Mucosa of stomach (tissue), 1 donor: ENCODE measurements around the gene ADK.

Source experiments
- H3K27me3 ChIP-seq: one replicate; pipeline ENCODE4 v1.7.0; 2013; ENCODE audit warnings: mild to moderate bottlenecking, low read length; ENCODE audit not compliant: control insufficient read depth, insufficient read depth
- H3K36me3 ChIP-seq: one replicate; pipeline ENCODE4 v1.7.0; 2013; ENCODE audit warnings: low read length; ENCODE audit not compliant: control insufficient read depth, insufficient read depth
- H3K4me1 ChIP-seq: one replicate; pipeline ENCODE4 v1.7.0; 2013; ENCODE audit warnings: mild to moderate bottlenecking, low read length; ENCODE audit not compliant: control insufficient read depth, insufficient read depth
- H3K4me3 ChIP-seq: one replicate; pipeline ENCODE4 v1.7.0; 2013; ENCODE audit warnings: low read length
- H3K9ac ChIP-seq: one replicate; pipeline ENCODE4 v1.7.0; 2013; ENCODE audit warnings: mild to moderate bottlenecking, low read length, moderate library complexity
- H3K9me3 ChIP-seq: one replicate; pipeline ENCODE4 v1.7.0; 2013; ENCODE audit warnings: mild to moderate bottlenecking, low read length, moderate library complexity; ENCODE audit not compliant: control insufficient read depth
- donor health status: Pancreatic carcinoma.

Gene ADK

GRCh38 chr10:74637685-74638084 lies 486.7 kb downstream of the ADK start:
- no peaks in the 10 kb centered on the region for H3K27me3 ChIP-seq
- no peaks in the 10 kb centered on the region for H3K36me3 ChIP-seq
- H3K4me1 ChIP-seq, result no peaks in the 10 kb centered on the region
- H3K4me3 ChIP-seq, result no peak overlapping the region
- no peak overlapping the region for H3K9ac ChIP-seq
- H3K9me3 ChIP-seq, result no peaks in the 10 kb centered on the region

- no peak overlapping the region for H3K4me3 ChIP-seq
- H3K9me3 ChIP-seq, result no peaks in the 10 kb centered on the region
- H3K36me3 ChIP-seq, result no peaks in the 10 kb centered on the region
- H3K4me1 ChIP-seq, result no peaks in the 10 kb centered on the region
- no peak overlapping the region for H3K9ac ChIP-seq
- no peaks in the 10 kb centered on the region for H3K27me3 ChIP-seq
Measured at GRCh38 chr10:74640134-74640921, 489.3 kb downstream of the ADK start.

- no peaks in the 10 kb centered on the region for H3K27me3 ChIP-seq
- no peak overlapping the region for H3K4me3 ChIP-seq
- H3K9ac ChIP-seq, result no peak overlapping the region
- H3K9me3 ChIP-seq, result no peaks in the 10 kb centered on the region
- H3K36me3 ChIP-seq, result no peaks in the 10 kb centered on the region
- no peaks in the 10 kb centered on the region for H3K4me1 ChIP-seq
Measured at GRCh38 chr10:74641659-74642058, 490.6 kb downstream of the ADK start.

- H3K9ac ChIP-seq, result no peak overlapping the region
- no peaks in the 10 kb centered on the region for H3K9me3 ChIP-seq
- H3K36me3 ChIP-seq, result no peaks in the 10 kb centered on the region
- no peaks in the 10 kb centered on the region for H3K4me1 ChIP-seq
- no peak overlapping the region for H3K4me3 ChIP-seq
- no peaks in the 10 kb centered on the region for H3K27me3 ChIP-seq
Measured at GRCh38 chr10:74642901-74643595, 492.0 kb downstream of the ADK start.

GRCh38 chr10:74643596-74643975 lies 492.6 kb downstream of the ADK start:
- Histone ChIP-seq H3K4me3 (no peak overlapping the region), H3K36me3 (no peaks in the 10 kb centered on the region), H3K27me3 (no peaks in the 10 kb centered on the region), H3K4me1 (no peaks in the 10 kb centered on the region), H3K9me3 (no peaks in the 10 kb centered on the region), H3K9ac (no peak overlapping the region)

GRCh38 chr10:74644738-74645137 lies 493.7 kb downstream of the ADK start:
- no peaks in the 10 kb centered on the region for H3K27me3 ChIP-seq
- no peaks in the 10 kb centered on the region for H3K36me3 ChIP-seq
- H3K9me3 ChIP-seq, result no peaks in the 10 kb centered on the region
- no peaks in the 10 kb centered on the region for H3K4me1 ChIP-seq
- H3K9ac ChIP-seq, result no peak overlapping the region
- no peak overlapping the region for H3K4me3 ChIP-seq

GRCh38 chr10:74645692-74646091 lies 494.7 kb downstream of the ADK start:
- Histone ChIP-seq H3K9ac (no peak overlapping the region), H3K4me1 (no peaks in the 10 kb centered on the region), H3K4me3 (no peak overlapping the region), H3K27me3 (no peaks in the 10 kb centered on the region), H3K36me3 (no peaks in the 10 kb centered on the region), H3K9me3 (no peaks in the 10 kb centered on the region)

GRCh38 chr10:74650613-74651012 lies 499.6 kb downstream of the ADK start:
- Histone ChIP-seq H3K27me3 (no peaks in the 10 kb centered on the region), H3K36me3 (no peaks in the 10 kb centered on the region), H3K4me1 (no peaks in the 10 kb centered on the region), H3K9me3 (no peaks in the 10 kb centered on the region), H3K4me3 (no peak overlapping the region), H3K9ac (no peak overlapping the region)

GRCh38 chr10:74651565-74651964 lies 500.5 kb downstream of the ADK start:
- no peaks in the 10 kb centered on the region for H3K4me1 ChIP-seq
- H3K27me3 ChIP-seq, result no peaks in the 10 kb centered on the region
- H3K9ac ChIP-seq, result no peak overlapping the region
- H3K9me3 ChIP-seq, result no peaks in the 10 kb centered on the region
- no peak overlapping the region for H3K4me3 ChIP-seq
- no peaks in the 10 kb centered on the region for H3K36me3 ChIP-seq

GRCh38 chr10:74652664-74653063 lies 501.6 kb downstream of the ADK start:
- Histone ChIP-seq H3K9ac (no peak overlapping the region), H3K27me3 (no peaks in the 10 kb centered on the region), H3K4me1 (no peaks in the 10 kb centered on the region)

GRCh38 chr10:74658511-74658910 lies 507.5 kb downstream of the ADK start:
- no peak overlapping the region for H3K4me3 ChIP-seq
- no peaks in the 10 kb centered on the region for H3K9me3 ChIP-seq
- no peak overlapping the region for H3K9ac ChIP-seq
- H3K27me3 ChIP-seq, result no peaks in the 10 kb centered on the region
- H3K4me1 ChIP-seq, result no peaks in the 10 kb centered on the region
- H3K36me3 ChIP-seq, result no peaks in the 10 kb centered on the region

More at GRCh38 chr10:74652664-74653063, 501.6 kb downstream of the ADK start:
- Histone ChIP-seq H3K36me3 (no peaks in the 10 kb centered on the region), H3K9me3 (no peaks in the 10 kb centered on the region), H3K4me3 (no peak overlapping the region)

GRCh38 chr10:74662635-74663034 lies 511.6 kb downstream of the ADK start:
- no peaks in the 10 kb centered on the region for H3K4me1 ChIP-seq
- H3K27me3 ChIP-seq, result no peaks in the 10 kb centered on the region
- no peaks in the 10 kb centered on the region for H3K9me3 ChIP-seq
- H3K36me3 ChIP-seq, result no peaks in the 10 kb centered on the region
- H3K9ac ChIP-seq, result no peak overlapping the region
- no peak overlapping the region for H3K4me3 ChIP-seq
